ENCODE results near the gene ETFB.

The ETFB gene

GRCh38 chr19:51392701-51393100, 26.5 kb upstream of the ETFB start:
- Histone ChIP-seq H3K27me3 (ENCODE audit: insufficient read depth, low read length) (no peaks in the 10 kb centered on the region), H3K4me3 (ENCODE audit: low read length) (no peak overlapping the region), H3K36me3 (ENCODE audit: insufficient read depth, low read depth, low read length) (no peaks in the 10 kb centered on the region), H3K27ac (ENCODE audit: low read length) (no peak overlapping the region), H3K9me3 (ENCODE audit: insufficient read depth, low read depth, low read length) (no peaks in the 10 kb centered on the region), H3K4me1 (ENCODE audit: insufficient read depth, low read length) (no peaks in the 10 kb centered on the region; the same call in 1 of the 2 replicates), H3K9ac (ENCODE audit: low read depth, low read length) (no peak overlapping the region)

- no peak overlapping the region for H3K27ac ChIP-seq (ENCODE audit: low read length)
- H3K27me3 ChIP-seq (ENCODE audit: insufficient read depth, low read length), result no peaks in the 10 kb centered on the region
- no peak overlapping the region; the same call in 1 of the 2 replicates for H3K4me3 ChIP-seq (ENCODE audit: low read length)
- H3K4me1 ChIP-seq (ENCODE audit: insufficient read depth, low read length), result no peaks in the 10 kb centered on the region; the same call in 1 of the 2 replicates
- H3K9ac ChIP-seq (ENCODE audit: low read depth, low read length), result no peak overlapping the region; the same call in 1 of the 2 replicates
- H3K9me3 ChIP-seq (ENCODE audit: insufficient read depth, low read depth, low read length), result no peaks in the 10 kb centered on the region
- no peaks in the 10 kb centered on the region for H3K36me3 ChIP-seq (ENCODE audit: insufficient read depth, low read depth, low read length)
Measured at GRCh38 chr19:51391073-51391611, 25.0 kb upstream of the ETFB start.

DNA sequence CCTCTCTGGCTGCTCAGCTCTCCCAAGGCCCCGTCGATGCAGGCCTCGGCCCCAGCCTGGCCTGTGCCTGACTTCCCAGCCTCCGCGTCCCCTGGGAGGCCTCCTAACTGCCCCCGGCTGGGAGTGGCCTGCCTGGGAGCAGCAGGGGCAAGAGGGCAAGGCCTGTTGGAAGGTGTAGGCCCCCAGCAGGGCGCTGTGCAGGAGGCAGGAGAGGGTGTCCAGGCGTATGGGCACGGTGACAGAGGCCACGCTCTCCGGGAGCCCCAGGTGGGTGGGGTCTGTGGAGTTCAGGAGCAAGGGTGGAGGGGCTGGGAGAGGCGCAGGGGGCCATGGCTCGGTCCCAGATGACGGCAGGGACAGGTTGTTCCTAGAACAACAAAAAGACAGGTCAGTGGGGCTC, 23.0 kb upstream of the ETFB start:
- H3K9ac ChIP-seq (ENCODE audit: low read depth, low read length), result no peak overlapping the region
- no peaks in the 10 kb centered on the region for H3K36me3 ChIP-seq (ENCODE audit: insufficient read depth, low read depth, low read length)
- H3K4me1 ChIP-seq (ENCODE audit: insufficient read depth, low read length), result no peaks in the 10 kb centered on the region; the same call in 1 of the 2 replicates
- H3K27ac ChIP-seq (ENCODE audit: low read length), result no peak overlapping the region
- no peaks in the 10 kb centered on the region for H3K27me3 ChIP-seq (ENCODE audit: insufficient read depth, low read length)
- H3K4me3 ChIP-seq (ENCODE audit: low read length), result no peak overlapping the region
- no peaks in the 10 kb centered on the region for H3K9me3 ChIP-seq (ENCODE audit: insufficient read depth, low read depth, low read length)

GRCh38 chr19:51387924-51388389, 21.8 kb upstream of the ETFB start, which contains the start of gene LIM2:
Gene LIM2 (minus strand): TSS chr19:51387974. CDS start chr19:51387443, 531 bp downstream.
- Histone ChIP-seq H3K27ac (ENCODE audit: low read length) (no peak within 1 kb of the TSS), H3K9me3 (ENCODE audit: insufficient read depth, low read depth, low read length) (no peaks in the 10 kb centered on the region)

GRCh38 chr19:51386882-51387520, 20.8 kb upstream of the ETFB start:
- H3K9me3 ChIP-seq (ENCODE audit: insufficient read depth, low read depth, low read length), result no peaks in the 10 kb centered on the region; the same call in 1 of the 2 replicates
- H3K27me3 ChIP-seq (ENCODE audit: insufficient read depth, low read length), result no peaks in the 10 kb centered on the region
- H3K4me1 ChIP-seq (ENCODE audit: insufficient read depth, low read length), result no peaks in the 10 kb centered on the region; the same call in 1 of the 2 replicates
- H3K36me3 ChIP-seq (ENCODE audit: insufficient read depth, low read depth, low read length), result no peaks in the 10 kb centered on the region
- no peak overlapping the region for H3K9ac ChIP-seq (ENCODE audit: low read depth, low read length)
- no peak overlapping the region for H3K4me3 ChIP-seq (ENCODE audit: low read length)
- H3K27ac ChIP-seq (ENCODE audit: low read length), result no peak overlapping the region

More at GRCh38 chr19:51387924-51388389, 21.8 kb upstream of the ETFB start, which contains the start of gene LIM2:
- H3K27me3 ChIP-seq (ENCODE audit: insufficient read depth, low read length), result no peaks in the 10 kb centered on the region
- no peaks in the 10 kb centered on the region for H3K36me3 ChIP-seq (ENCODE audit: insufficient read depth, low read depth, low read length)
- no peaks in the 10 kb centered on the region; the same call in 1 of the 2 replicates for H3K4me1 ChIP-seq (ENCODE audit: insufficient read depth, low read length)
- H3K4me3 ChIP-seq (ENCODE audit: low read length), result no peak within 1 kb of the TSS
- H3K9ac ChIP-seq (ENCODE audit: low read depth, low read length), result no peak within 1 kb of the TSS

GRCh38 chr19:51382004-51382403, 15.8 kb upstream of the ETFB start:
- peaks cover 7% of the 10 kb centered on the region for H3K9me3 ChIP-seq (ENCODE audit: insufficient read depth, low read depth, low read length)
- no peaks in the 10 kb centered on the region for H3K27me3 ChIP-seq (ENCODE audit: insufficient read depth, low read length)
- no peak overlapping the region for H3K27ac ChIP-seq (ENCODE audit: low read length)
- no peak overlapping the region for H3K9ac ChIP-seq (ENCODE audit: low read depth, low read length)
- no peaks in the 10 kb centered on the region for H3K4me1 ChIP-seq (ENCODE audit: insufficient read depth, low read length)
- no peak overlapping the region for H3K4me3 ChIP-seq (ENCODE audit: low read length)
- no peaks in the 10 kb centered on the region for H3K36me3 ChIP-seq (ENCODE audit: insufficient read depth, low read depth, low read length)

DNA sequence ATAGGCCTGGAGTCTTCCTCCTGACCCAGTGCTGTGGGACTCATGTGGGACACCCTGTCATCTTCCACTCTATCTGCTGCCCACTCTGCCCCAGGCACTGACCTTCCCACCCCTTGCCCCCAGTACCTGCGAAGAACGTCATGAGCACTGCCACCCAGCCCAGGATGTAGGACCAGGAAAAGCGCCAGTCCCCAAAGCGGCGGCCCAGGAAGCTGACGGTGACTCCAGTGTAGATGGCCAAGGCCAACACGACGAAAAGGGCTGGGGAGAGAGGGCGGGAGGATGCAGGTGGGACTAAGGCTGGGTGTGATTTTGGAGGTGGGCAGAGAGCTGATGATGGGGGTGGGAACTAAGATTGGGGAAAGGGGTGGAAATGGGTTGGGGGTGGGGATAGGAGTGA, 14.2 kb upstream of the ETFB start:
- H3K27ac ChIP-seq (ENCODE audit: low read length), result no peak overlapping the region
- no peak overlapping the region for H3K9ac ChIP-seq (ENCODE audit: low read depth, low read length)
- H3K4me3 ChIP-seq (ENCODE audit: low read length), result no peak overlapping the region
- H3K36me3 ChIP-seq (ENCODE audit: insufficient read depth, low read depth, low read length), result no peaks in the 10 kb centered on the region
- H3K27me3 ChIP-seq (ENCODE audit: insufficient read depth, low read length), result no peaks in the 10 kb centered on the region
- no peaks in the 10 kb centered on the region for H3K4me1 ChIP-seq (ENCODE audit: insufficient read depth, low read length)
- peaks cover 7% of the 10 kb centered on the region for H3K9me3 ChIP-seq (ENCODE audit: insufficient read depth, low read depth, low read length)

GRCh38 chr19:51377422-51377821, 11.2 kb upstream of the ETFB start:
- H3K9me3 ChIP-seq (ENCODE audit: insufficient read depth, low read depth, low read length), result peaks cover 7% of the 10 kb centered on the region
- no peaks in the 10 kb centered on the region for H3K27me3 ChIP-seq (ENCODE audit: insufficient read depth, low read length)
- no peak overlapping the region for H3K27ac ChIP-seq (ENCODE audit: low read length)
- no peak overlapping the region for H3K9ac ChIP-seq (ENCODE audit: low read depth, low read length)
- H3K36me3 ChIP-seq (ENCODE audit: insufficient read depth, low read depth, low read length), result no peaks in the 10 kb centered on the region
- H3K4me3 ChIP-seq (ENCODE audit: low read length), result no peak overlapping the region
- H3K4me1 ChIP-seq (ENCODE audit: insufficient read depth, low read length), result no peaks in the 10 kb centered on the region

DNA sequence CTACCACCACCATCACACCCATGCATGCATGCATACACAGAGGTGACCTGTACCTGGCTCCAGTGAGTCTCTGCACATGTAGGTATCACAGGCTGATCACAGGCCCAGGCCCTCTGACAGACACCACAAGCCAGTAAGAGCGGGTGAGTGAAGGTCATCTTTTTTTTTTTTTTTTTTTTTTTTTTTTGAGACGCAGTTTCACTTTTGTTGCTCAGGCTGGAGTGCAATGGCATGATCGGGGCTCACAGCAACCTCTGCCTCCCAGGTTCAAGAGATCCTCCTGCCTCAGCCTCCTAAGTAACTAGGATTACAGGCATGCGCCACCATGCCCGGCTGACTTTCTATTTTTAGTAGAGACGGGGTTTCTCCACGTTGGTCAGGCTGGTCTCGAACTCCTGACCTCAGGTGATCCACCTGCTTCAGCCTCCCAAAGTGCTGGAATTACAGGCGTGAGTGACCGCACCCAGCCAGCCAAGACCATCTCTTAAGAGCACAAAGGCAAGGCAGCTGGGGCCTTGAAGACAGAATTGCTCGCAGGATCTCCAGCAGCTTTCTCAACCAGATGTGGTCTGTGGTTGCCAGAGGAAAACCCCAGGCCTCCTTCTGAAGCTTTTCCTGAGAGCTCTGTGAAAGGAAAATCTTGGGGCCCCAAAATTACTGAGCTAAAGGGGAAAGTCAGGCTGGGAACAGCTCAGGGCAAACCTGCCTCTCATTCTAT, 9.5 kb upstream of the ETFB start:
- Histone ChIP-seq H3K36me3 (ENCODE audit: insufficient read depth, low read depth, low read length) (no peaks in the 10 kb centered on the region), H3K4me1 (ENCODE audit: insufficient read depth, low read length) (no peaks in the 10 kb centered on the region), H3K27me3 (ENCODE audit: insufficient read depth, low read length) (no peaks in the 10 kb centered on the region), H3K9me3 (ENCODE audit: insufficient read depth, low read depth, low read length) (no peaks in the 10 kb centered on the region; the same call in 1 of the 2 replicates), H3K4me3 (ENCODE audit: low read length) (no peak overlapping the region), H3K9ac (ENCODE audit: low read depth, low read length) (no peak overlapping the region), H3K27ac (ENCODE audit: low read length) (no peak overlapping the region)

- H3K27ac ChIP-seq (ENCODE audit: low read length), result no peak within 1 kb of the TSS
- H3K9me3 ChIP-seq (ENCODE audit: insufficient read depth, low read depth, low read length), result no peaks in the 10 kb centered on the region
- no peaks in the 10 kb centered on the region for H3K36me3 ChIP-seq (ENCODE audit: insufficient read depth, low read depth, low read length)
- no peak within 1 kb of the TSS for H3K9ac ChIP-seq (ENCODE audit: low read depth, low read length)
- no peak within 1 kb of the TSS for H3K4me3 ChIP-seq (ENCODE audit: low read length)
- H3K4me1 ChIP-seq (ENCODE audit: insufficient read depth, low read length), result peaks cover 6% of the 10 kb centered on the region; the same call in 1 of the 2 replicates
- no peaks in the 10 kb centered on the region for H3K27me3 ChIP-seq (ENCODE audit: insufficient read depth, low read length)
Measured at GRCh38 chr19:51372649-51373504, 6.7 kb upstream of the ETFB start, which contains the start of gene NKG7. Gene NKG7 (minus strand): TSS chr19:51372654. CDS start chr19:51372535, 119 bp downstream.

- no peaks in the 10 kb centered on the region for H3K27me3 ChIP-seq (ENCODE audit: insufficient read depth, low read length)
- no peaks in the 10 kb centered on the region for H3K9me3 ChIP-seq (ENCODE audit: insufficient read depth, low read depth, low read length)
- no peak overlapping the region for H3K4me3 ChIP-seq (ENCODE audit: low read length)
- no peak overlapping the region for H3K9ac ChIP-seq (ENCODE audit: low read depth, low read length)
- no peak overlapping the region for H3K27ac ChIP-seq (ENCODE audit: low read length)
- peaks cover 6% of the 10 kb centered on the region; the same call in 1 of the 2 replicates for H3K4me1 ChIP-seq (ENCODE audit: insufficient read depth, low read length)
- no peaks in the 10 kb centered on the region for H3K36me3 ChIP-seq (ENCODE audit: insufficient read depth, low read depth, low read length)
Measured at GRCh38 chr19:51372021-51372648, 5.9 kb upstream of the ETFB start.
